ENCODE data around the gene CENPW. TPM values are rescaled to one million over a fixed set of nuclear protein-coding genes. Genes with fewer than 3 reads are reported as not detected.

CENPW gene
- total RNA-seq, 1 experiment from 2014 or later: 82.3 TPM

DNA sequence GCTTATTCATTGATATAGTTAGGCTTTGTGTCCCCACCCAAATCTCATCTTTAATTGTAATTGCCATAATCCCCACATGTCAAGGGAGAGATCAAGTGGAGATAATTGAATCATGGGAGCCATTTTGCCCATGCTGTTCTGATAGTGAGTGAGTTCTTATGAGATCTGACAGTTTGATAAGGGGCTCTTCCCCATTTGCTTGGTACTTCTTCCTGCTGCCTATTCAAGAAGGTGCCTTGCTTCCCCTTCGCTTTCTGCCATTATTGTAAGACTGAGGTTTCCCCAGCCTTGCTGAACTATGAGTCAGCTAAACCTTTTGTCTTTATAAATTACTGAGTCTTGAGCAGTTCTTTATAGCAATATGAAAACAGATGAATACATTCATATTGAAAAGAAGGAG lies 45.6 kb downstream of the CENPW start:
- peaks cover 13 to 38% (median 34%) of the 10 kb centered on the region in 3 experiments for H3K36me3 Mint-ChIP-seq (ENCODE audit: insufficient read depth in 1 of 3, low read depth in 3 of 3)
- Histone ChIP-seq H3K4ac (ENCODE audit: low read depth, low read length) (no peak overlapping the region), H3K9me3 (ENCODE audit: control insufficient read depth, low read depth, low read length) (peaks cover 13% of the 10 kb centered on the region), H4K91ac (ENCODE audit: insufficient read length, low read depth, low read length) (no peak overlapping the region), H3K4me2 (ENCODE audit: insufficient read depth, insufficient read length, low read length) (no peak overlapping the region), H2BK5ac (ENCODE audit: insufficient read length, low read length) (no peak overlapping the region), H2BK12ac (ENCODE audit: insufficient read length, low read depth, low read length) (no peak overlapping the region), H4K20me1 (ENCODE audit: control insufficient read depth, insufficient read depth, insufficient read length) (no peaks in the 10 kb centered on the region), H2BK20ac (ENCODE audit: low read depth, low read length, poor library complexity, severe bottlenecking) (no peak overlapping the region), H3K18ac (ENCODE audit: insufficient read length, low read depth, low read length) (no peak overlapping the region), H3T11ph (ENCODE audit: low read length) (no peak overlapping the region), H3K14ac (ENCODE audit: insufficient read depth, low read length) (no peak overlapping the region), H3K56ac (ENCODE audit: insufficient read length, low read depth, low read length) (no peak overlapping the region), H2BK120ac (ENCODE audit: low read depth, low read length, poor library complexity, severe bottlenecking) (no peak overlapping the region), H3K27ac (ENCODE audit: insufficient read length, low read depth, low read length) (no peak overlapping the region), H3K27me3 (ENCODE audit: insufficient read depth, low read length) (no peaks in the 10 kb centered on the region), H2AFZ (ENCODE audit: low read length) (no peak overlapping the region), H3K79me2 (ENCODE audit: insufficient read depth, low read length) (no peaks in the 10 kb centered on the region), H3K23me2 (ENCODE audit: insufficient read length, low read depth, low read length, poor library complexity, severe bottlenecking) (no peaks in the 10 kb centered on the region), H4K5ac (ENCODE audit: insufficient read length, low read depth, low read length) (no peak overlapping the region), H3K4me1 (ENCODE audit: insufficient read depth, low read length) (no peaks in the 10 kb centered on the region), H3K23ac (ENCODE audit: insufficient read length, low read depth, low read length) (no peak overlapping the region), H3K79me1 (ENCODE audit: insufficient read depth, low read depth, low read length, poor library complexity, severe bottlenecking) (no peaks in the 10 kb centered on the region), H2BK15ac (ENCODE audit: low read depth, low read length) (no peak overlapping the region), H2AK5ac (ENCODE audit: insufficient read length, low read length) (no peak overlapping the region), H4K8ac (replicated peaks; ENCODE audit: insufficient read length, low read depth, low read length) (no peak overlapping the region), H3K9ac (ENCODE audit: extremely low read depth, insufficient read length, low read length) (no peak overlapping the region)
- H3K27me3 Mint-ChIP-seq (ENCODE audit: low read depth): no peaks in the 10 kb centered on the region; the same call in 1 of the 2 replicates
- no peak overlapping the region for H3K27ac Mint-ChIP-seq
- TF ChIP-seq, protein P1, sequence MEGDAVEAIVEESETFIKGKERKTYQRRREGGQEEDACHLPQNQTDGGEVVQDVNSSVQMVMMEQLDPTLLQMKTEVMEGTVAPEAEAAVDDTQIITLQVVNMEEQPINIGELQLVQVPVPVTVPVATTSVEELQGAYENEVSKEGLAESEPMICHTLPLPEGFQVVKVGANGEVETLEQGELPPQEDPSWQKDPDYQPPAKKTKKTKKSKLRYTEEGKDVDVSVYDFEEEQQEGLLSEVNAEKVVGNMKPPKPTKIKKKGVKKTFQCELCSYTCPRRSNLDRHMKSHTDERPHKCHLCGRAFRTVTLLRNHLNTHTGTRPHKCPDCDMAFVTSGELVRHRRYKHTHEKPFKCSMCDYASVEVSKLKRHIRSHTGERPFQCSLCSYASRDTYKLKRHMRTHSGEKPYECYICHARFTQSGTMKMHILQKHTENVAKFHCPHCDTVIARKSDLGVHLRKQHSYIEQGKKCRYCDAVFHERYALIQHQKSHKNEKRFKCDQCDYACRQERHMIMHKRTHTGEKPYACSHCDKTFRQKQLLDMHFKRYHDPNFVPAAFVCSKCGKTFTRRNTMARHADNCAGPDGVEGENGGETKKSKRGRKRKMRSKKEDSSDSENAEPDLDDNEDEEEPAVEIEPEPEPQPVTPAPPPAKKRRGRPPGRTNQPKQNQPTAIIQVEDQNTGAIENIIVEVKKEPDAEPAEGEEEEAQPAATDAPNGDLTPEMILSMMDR (conservative IDR thresholded peaks at IDR 0.05): no peak
- no peaks in the 10 kb centered on the region for H3K4me1 Mint-ChIP-seq
- H3K9me3 Mint-ChIP-seq: peaks cover 38 to 41% of the 10 kb centered on the region in 2 experiments
- WGBS (ENCODE audit: extremely low coverage, insufficient read length, low lambda C conversion rate): no CpG with 5 or more reads among the region's 1 CpG
- DNase-seq: no peak
- H3K4me3 Mint-ChIP-seq: no peak overlapping the region
